SK-N-SH (cell line): ENCODE results near the gene SULT6B1.

Experiments used
- GABPA ChIP-seq: IDR thresholded peaks from 2 replicates; pipeline ENCODE4 v1.4.0; 2012; ENCODE audit warnings: low read depth, mild to moderate bottlenecking
- JUND ChIP-seq: IDR thresholded peaks from 2 replicates; pipeline ENCODE4 v1.4.0; 2012
- NRF1 ChIP-seq: IDR thresholded peaks from 2 replicates; pipeline ENCODE4 v1.6.1; 2012; ENCODE audit warnings: low read depth, mild to moderate bottlenecking, low read length
- RAD21 ChIP-seq: IDR thresholded peaks from 2 replicates; pipeline ENCODE4 v1.6.1; 2012; ENCODE audit warnings: mild to moderate bottlenecking, low read length
- SIN3A ChIP-seq: IDR thresholded peaks from 2 replicates; pipeline ENCODE4 v1.6.1; 2012; ENCODE audit warnings: low read depth, mild to moderate bottlenecking, low read length, moderate library complexity, borderline replicate concordance
- SMC3 ChIP-seq: IDR thresholded peaks from 2 replicates; pipeline ENCODE4 v1.6.1; 2012; ENCODE audit warnings: low read depth, low read length, improper control_type of control experiment
- TAF1 ChIP-seq: IDR thresholded peaks from 2 replicates; pipeline ENCODE4 v1.6.1; 2012; ENCODE audit warnings: low read depth, mild to moderate bottlenecking, low read length, moderate library complexity, borderline replicate concordance
- TF ChIP-seq, protein P1 (sequence below): fragments of 200-600 bp; sonication (generic); IDR thresholded peaks from 2 replicates; pipeline ENCODE4 v1.6.1; 2017; ENCODE audit warnings: antibody characterized with exemption, mild to moderate bottlenecking, moderate library complexity
- TF ChIP-seq, protein P2 (sequence below): IDR thresholded peaks from 2 replicates; pipeline ENCODE4 v1.6.1; 2012; ENCODE audit warnings: mild to moderate bottlenecking, low read depth, low read length, moderate library complexity

DNA sequence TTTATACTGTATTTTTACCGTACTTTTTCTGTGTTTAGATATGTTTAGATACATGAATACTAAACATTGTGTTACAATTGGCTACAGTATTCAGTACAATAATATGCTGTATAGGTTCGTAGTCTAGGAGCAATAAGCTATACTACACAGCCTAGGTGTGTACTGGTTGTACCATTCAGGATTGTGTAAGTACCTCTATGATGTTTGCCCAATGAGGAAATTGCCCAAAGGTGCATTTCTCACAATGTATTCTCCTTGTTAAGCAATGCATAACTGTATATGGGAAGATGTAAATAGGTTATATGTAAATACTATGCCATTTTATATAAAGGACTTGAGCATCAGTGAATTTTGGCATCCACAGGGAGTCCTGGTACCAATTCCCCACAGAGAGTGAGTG is 42.4 kb downstream of the SULT6B1 start:
- TF ChIP-seq, protein P1, sequence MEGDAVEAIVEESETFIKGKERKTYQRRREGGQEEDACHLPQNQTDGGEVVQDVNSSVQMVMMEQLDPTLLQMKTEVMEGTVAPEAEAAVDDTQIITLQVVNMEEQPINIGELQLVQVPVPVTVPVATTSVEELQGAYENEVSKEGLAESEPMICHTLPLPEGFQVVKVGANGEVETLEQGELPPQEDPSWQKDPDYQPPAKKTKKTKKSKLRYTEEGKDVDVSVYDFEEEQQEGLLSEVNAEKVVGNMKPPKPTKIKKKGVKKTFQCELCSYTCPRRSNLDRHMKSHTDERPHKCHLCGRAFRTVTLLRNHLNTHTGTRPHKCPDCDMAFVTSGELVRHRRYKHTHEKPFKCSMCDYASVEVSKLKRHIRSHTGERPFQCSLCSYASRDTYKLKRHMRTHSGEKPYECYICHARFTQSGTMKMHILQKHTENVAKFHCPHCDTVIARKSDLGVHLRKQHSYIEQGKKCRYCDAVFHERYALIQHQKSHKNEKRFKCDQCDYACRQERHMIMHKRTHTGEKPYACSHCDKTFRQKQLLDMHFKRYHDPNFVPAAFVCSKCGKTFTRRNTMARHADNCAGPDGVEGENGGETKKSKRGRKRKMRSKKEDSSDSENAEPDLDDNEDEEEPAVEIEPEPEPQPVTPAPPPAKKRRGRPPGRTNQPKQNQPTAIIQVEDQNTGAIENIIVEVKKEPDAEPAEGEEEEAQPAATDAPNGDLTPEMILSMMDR, result no peak
- TF ChIP-seq JUND, result no peak
- TF ChIP-seq GABPA, result no peak
- TF ChIP-seq SMC3, result no peak
- TF ChIP-seq RAD21, result no peak
- no peak for TF ChIP-seq TAF1
- TF ChIP-seq, protein P2, sequence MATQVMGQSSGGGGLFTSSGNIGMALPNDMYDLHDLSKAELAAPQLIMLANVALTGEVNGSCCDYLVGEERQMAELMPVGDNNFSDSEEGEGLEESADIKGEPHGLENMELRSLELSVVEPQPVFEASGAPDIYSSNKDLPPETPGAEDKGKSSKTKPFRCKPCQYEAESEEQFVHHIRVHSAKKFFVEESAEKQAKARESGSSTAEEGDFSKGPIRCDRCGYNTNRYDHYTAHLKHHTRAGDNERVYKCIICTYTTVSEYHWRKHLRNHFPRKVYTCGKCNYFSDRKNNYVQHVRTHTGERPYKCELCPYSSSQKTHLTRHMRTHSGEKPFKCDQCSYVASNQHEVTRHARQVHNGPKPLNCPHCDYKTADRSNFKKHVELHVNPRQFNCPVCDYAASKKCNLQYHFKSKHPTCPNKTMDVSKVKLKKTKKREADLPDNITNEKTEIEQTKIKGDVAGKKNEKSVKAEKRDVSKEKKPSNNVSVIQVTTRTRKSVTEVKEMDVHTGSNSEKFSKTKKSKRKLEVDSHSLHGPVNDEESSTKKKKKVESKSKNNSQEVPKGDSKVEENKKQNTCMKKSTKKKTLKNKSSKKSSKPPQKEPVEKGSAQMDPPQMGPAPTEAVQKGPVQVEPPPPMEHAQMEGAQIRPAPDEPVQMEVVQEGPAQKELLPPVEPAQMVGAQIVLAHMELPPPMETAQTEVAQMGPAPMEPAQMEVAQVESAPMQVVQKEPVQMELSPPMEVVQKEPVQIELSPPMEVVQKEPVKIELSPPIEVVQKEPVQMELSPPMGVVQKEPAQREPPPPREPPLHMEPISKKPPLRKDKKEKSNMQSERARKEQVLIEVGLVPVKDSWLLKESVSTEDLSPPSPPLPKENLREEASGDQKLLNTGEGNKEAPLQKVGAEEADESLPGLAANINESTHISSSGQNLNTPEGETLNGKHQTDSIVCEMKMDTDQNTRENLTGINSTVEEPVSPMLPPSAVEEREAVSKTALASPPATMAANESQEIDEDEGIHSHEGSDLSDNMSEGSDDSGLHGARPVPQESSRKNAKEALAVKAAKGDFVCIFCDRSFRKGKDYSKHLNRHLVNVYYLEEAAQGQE, result no peak
- no peak for TF ChIP-seq SIN3A
- no peak for TF ChIP-seq NRF1
